Lower lobe of right lung (tissue), 2 donors: ENCODE measurements around the gene CIZ1. TPM values are rescaled to one million over a fixed set of nuclear protein-coding genes. Genes with fewer than 3 reads are reported as not detected.

Source experiments
- ATAC-seq, 2 donors: fragments of 200-7000 bp; cut with Tn5 transposase; one replicate each; pipeline ENCODE4 v1.9.1; 2020 to 2022; ENCODE audit warnings: mild to moderate bottlenecking in 2 of 2, moderate library complexity in 2 of 2
- DNase-seq: peaks from one replicate; pipeline ENCODE4 v3.0.0-alpha.2; 2020
- H3K27ac ChIP-seq: fragments of 200-600 bp; one replicate; pipeline ENCODE4 v1.8.0; 2022
- H3K27me3 ChIP-seq: fragments of 200-600 bp; one replicate; pipeline ENCODE4 v1.8.0; 2022; ENCODE audit warnings: low read depth
- H3K36me3 ChIP-seq: fragments of 200-600 bp; one replicate; pipeline ENCODE4 v1.8.0; 2022; ENCODE audit warnings: mild to moderate bottlenecking
- H3K4me1 ChIP-seq: fragments of 200-600 bp; one replicate; pipeline ENCODE4 v1.8.0; 2022
- H3K4me3 ChIP-seq: fragments of 200-600 bp; one replicate; pipeline ENCODE4 v1.8.0; 2022; ENCODE audit warnings: mild to moderate bottlenecking
- H3K9me3 ChIP-seq: fragments of 200-600 bp; one replicate; pipeline ENCODE4 v1.8.0; 2022
- intact Hi-C: fragments of 100-400 bp; cut with DNase I; formaldehyde crosslinking; loops from one replicate; pipeline ENCODE4 v1.11.0; 2022
- total RNA-seq: library from RNA; stranded (reverse); fragmentation: NEBNext Ultra II Directional; extraction: Animal tissue kit (Norgen Biotek cat#: 25700); gene quantifications from one replicate; pipeline ENCODE4 v1.2.1, GENCODE V29; 2021
- TF ChIP-seq, protein P1 (sequence below): fragments of 200-600 bp; IDR thresholded peaks from one replicate; pipeline ENCODE4 v1.8.0; 2022; ENCODE audit warnings: antibody characterized with exemption, mild to moderate bottlenecking
- donor health status: DM: no; HTN: yes; CAD: no; lungs with severe emphysema.

The CIZ1 gene
- total RNA-seq, 1 donor from 2014 or later = 98.5 TPM

DNA sequence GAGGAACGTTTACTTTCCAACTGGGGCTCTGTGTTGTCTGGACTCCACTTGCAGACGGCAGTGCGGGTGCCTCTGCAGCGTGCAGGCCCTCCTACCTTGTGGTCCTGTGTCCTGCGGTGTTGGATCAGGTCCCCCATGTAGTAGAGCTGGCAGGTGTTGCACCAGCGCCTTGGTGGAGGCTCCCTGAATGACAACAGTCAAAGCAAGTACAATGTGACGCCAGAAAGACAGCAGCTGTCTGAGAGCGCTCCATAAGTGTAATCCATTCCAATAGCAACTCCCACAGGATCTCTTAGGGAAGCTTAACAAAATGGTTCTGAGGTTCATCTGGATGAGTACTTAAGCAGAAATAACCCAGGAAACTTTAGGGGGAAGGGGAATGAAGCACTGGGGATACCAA lies 21.4 kb downstream of the CIZ1 start:
- intact Hi-C loops = no loop called here
- Histone ChIP-seq H3K27ac (no peak overlapping the region), H3K4me3 (no peak overlapping the region), H3K4me1 (no peaks in the 10 kb centered on the region), H3K36me3 (peaks cover 78% of the 10 kb centered on the region), H3K27me3 (no peaks in the 10 kb centered on the region), H3K9me3 (no peaks in the 10 kb centered on the region)
- DNase-seq = no peak
- TF ChIP-seq, protein P1, sequence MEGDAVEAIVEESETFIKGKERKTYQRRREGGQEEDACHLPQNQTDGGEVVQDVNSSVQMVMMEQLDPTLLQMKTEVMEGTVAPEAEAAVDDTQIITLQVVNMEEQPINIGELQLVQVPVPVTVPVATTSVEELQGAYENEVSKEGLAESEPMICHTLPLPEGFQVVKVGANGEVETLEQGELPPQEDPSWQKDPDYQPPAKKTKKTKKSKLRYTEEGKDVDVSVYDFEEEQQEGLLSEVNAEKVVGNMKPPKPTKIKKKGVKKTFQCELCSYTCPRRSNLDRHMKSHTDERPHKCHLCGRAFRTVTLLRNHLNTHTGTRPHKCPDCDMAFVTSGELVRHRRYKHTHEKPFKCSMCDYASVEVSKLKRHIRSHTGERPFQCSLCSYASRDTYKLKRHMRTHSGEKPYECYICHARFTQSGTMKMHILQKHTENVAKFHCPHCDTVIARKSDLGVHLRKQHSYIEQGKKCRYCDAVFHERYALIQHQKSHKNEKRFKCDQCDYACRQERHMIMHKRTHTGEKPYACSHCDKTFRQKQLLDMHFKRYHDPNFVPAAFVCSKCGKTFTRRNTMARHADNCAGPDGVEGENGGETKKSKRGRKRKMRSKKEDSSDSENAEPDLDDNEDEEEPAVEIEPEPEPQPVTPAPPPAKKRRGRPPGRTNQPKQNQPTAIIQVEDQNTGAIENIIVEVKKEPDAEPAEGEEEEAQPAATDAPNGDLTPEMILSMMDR = no peak
- ATAC-seq = peak in 1 of 2 donors; percentile 12

DNA sequence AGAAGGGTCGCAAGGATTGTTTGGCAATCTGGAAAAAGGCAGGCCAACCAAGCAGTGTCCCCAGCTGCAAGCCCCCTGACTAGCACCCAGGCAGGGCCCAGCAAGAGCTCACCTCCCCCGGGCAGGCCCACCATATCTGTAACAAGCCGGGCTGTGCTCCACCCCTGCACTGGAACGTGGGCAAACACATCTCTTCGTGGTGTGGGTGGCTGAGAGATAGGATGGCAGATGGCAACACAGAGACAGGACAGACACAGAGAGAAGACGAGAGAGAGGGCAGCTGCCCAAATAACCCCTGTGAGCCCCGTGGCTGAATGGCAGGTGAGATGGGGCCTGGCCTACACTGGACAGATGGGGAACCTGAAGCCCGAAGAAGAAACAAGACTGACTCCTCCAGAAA lies 21.9 kb downstream of the CIZ1 start:
- Histone ChIP-seq H3K4me1 (no peaks in the 10 kb centered on the region), H3K36me3 (peaks cover 78% of the 10 kb centered on the region), H3K27me3 (no peaks in the 10 kb centered on the region), H3K4me3 (no peak overlapping the region), H3K9me3 (no peaks in the 10 kb centered on the region), H3K27ac (no peak overlapping the region)
- TF ChIP-seq, protein P1 = no peak
- intact Hi-C loops = no loop called here
- DNase-seq (no peak), ATAC-seq (no peak)

DNA sequence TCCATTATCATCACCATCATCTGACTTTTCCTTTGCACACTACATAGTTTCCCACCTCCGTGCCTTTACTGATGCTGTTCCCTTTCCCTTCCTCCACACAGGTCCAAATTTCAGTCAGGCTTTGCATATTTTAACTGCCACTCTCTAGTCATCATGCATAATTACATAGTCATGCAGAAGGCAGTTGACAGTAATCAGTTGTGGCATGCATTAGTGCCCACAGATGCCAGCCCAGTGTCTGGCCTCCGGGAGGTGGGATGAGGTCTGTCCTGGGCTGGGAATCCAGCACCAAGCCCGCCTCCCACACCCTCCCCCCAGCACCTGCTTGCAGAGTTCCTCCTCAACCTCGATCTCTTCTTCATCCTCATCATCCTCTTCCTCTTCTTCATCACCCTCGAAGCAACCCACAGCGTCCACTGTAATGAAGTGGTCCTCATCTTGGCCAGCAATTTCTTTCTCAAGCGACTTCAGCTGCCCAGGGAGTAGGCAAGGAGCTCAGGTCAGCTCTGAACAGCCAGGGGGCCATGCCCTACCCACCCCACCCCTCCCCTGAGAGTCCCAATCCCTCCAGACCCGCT lies 22.6 kb downstream of the CIZ1 start:
- Histone ChIP-seq H3K4me3 (no peak overlapping the region), H3K27me3 (no peaks in the 10 kb centered on the region), H3K27ac (no peak overlapping the region), H3K9me3 (no peaks in the 10 kb centered on the region), H3K36me3 (peaks cover 78% of the 10 kb centered on the region), H3K4me1 (no peaks in the 10 kb centered on the region)
- DNase-seq (no peak), ATAC-seq (no peak)
- intact Hi-C loops = no loop called here
- TF ChIP-seq, protein P1 = no peak

DNA sequence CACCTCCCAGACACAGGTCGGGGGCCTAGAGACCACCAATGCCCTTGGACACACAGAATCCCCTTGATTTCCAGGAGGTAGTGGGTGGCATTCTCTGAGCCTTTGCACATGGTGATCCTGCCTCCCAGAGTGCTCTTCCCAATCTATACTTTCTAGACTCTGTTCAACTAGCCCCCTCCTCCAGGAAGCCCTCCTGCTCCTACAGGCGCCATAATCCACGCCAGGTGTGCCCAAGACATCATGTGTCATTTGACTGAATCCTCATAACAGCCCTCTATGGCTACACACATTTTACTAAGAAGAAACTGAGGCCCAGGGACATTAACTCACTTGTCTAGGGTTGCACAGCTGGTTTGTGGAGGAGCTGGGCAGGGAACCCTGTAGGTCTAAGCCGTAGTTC lies 24.2 kb downstream of the CIZ1 start:
- TF ChIP-seq, protein P1 = no peak
- DNase-seq (no peak), ATAC-seq (no peak)
- Histone ChIP-seq H3K9me3 (no peaks in the 10 kb centered on the region), H3K36me3 (peaks cover 85% of the 10 kb centered on the region), H3K4me3 (no peak overlapping the region), H3K4me1 (no peaks in the 10 kb centered on the region), H3K27me3 (no peaks in the 10 kb centered on the region), H3K27ac (no peak overlapping the region)
- intact Hi-C loops = no loop called here

DNA sequence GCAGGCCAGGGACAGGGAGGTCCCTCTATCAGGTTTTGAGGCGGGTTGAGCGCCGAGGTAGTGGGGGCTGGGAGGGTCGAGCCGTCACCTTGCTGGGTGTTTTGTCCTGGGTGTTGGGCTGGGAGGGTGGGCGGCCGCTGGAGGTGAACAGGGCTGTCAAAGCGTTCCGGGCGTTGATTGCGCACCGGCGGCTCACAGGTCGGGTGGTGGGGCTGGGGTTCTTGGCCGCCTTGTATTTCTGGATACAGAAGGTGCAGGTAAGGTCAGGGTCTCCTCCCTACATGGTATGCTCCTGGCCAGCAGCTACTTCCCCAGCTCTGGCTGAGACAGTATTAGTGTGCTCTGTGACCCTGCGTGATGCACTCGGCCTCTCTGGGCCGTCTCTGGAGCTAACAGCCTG lies 25.2 kb downstream of the CIZ1 start:
- DNase-seq = no peak

More for the DNA sequence above, 25.2 kb downstream of the CIZ1 start:
- no peak for ATAC-seq
- TF ChIP-seq, protein P1 = no peak
- intact Hi-C loops = no loop called here
- peaks cover 83% of the 10 kb centered on the region for H3K36me3 ChIP-seq
- H3K27ac ChIP-seq = no peak overlapping the region
- H3K9me3 ChIP-seq = no peaks in the 10 kb centered on the region
- H3K4me3 ChIP-seq = no peak overlapping the region
- H3K27me3 ChIP-seq = no peaks in the 10 kb centered on the region
- peaks cover 3% of the 10 kb centered on the region for H3K4me1 ChIP-seq
